GM10847 (cell line): ENCODE data around the gene TIAM1.

ENCODE experiments used
- POLR2A ChIP-seq: IDR thresholded peaks from 2 replicates; pipeline ENCODE4 v1.6.1; 2011; ENCODE audit not compliant: insufficient read length; ENCODE audit errors: extremely low read depth

TIAM1 gene

GRCh38 chr21:31164713-31165694 is 179.1 kb downstream of the TIAM1 start:
- TF ChIP-seq POLR2A: no peak

GRCh38 chr21:31162827-31163226 is 181.2 kb downstream of the TIAM1 start:
- no peak for TF ChIP-seq POLR2A

- no peak for TF ChIP-seq POLR2A
These were observed 181.9 kb downstream of the TIAM1 start for GRCh38 chr21:31162079-31162699.

GRCh38 chr21:31161157-31161556 is 182.9 kb downstream of the TIAM1 start:
- TF ChIP-seq POLR2A: no peak

GRCh38 chr21:31159808-31160207 is 184.3 kb downstream of the TIAM1 start:
- no peak for TF ChIP-seq POLR2A

GRCh38 chr21:31158789-31159581 is 185.1 kb downstream of the TIAM1 start:
- no peak for TF ChIP-seq POLR2A

- TF ChIP-seq POLR2A: no peak
These were observed 186.3 kb downstream of the TIAM1 start for GRCh38 chr21:31157756-31158155.

- no peak for TF ChIP-seq POLR2A
These were observed 187.4 kb downstream of the TIAM1 start for GRCh38 chr21:31156662-31157061.

GRCh38 chr21:31156169-31156568 is 187.9 kb downstream of the TIAM1 start:
- no peak for TF ChIP-seq POLR2A

- no peak for TF ChIP-seq POLR2A
These were observed 192.7 kb downstream of the TIAM1 start for GRCh38 chr21:31151156-31152045.

- TF ChIP-seq POLR2A: no peak
These were observed 198.8 kb downstream of the TIAM1 start for GRCh38 chr21:31145274-31145673.

- no peak for TF ChIP-seq POLR2A
These were observed 201.0 kb downstream of the TIAM1 start for GRCh38 chr21:31143036-31143435.

- TF ChIP-seq POLR2A: no peak
These were observed 201.5 kb downstream of the TIAM1 start for GRCh38 chr21:31142600-31142999.

- TF ChIP-seq POLR2A: no peak
These were observed 202.6 kb downstream of the TIAM1 start for GRCh38 chr21:31141389-31142000.
